Measurements from ENCODE around the gene KMT2B. TPM values are rescaled to one million over a fixed set of nuclear protein-coding genes. Genes with fewer than 3 reads are reported as not detected.

The KMT2B gene
- total RNA-seq, 1 experiment from 2014 or later, result 66.6 TPM

DNA sequence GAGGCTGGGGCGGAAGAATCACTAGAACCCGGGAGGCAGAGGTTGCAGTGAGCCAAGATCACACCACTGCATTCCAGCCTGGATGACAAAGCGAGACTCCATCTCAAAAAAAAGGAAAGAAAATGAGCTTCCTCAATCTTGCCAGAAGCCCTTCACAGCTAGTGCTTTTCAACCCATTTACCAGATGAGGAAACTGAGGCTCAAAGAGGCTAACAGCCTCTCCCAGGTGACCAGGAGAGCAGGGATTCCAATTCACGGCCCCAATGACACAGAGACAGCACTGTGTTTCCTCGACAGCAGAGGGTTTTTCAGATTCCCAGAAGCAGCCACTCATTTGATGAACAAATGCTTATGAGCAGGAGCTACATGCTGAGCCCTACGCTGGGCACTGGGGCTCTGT is 48.2 kb upstream of the KMT2B start (continued):
- TF ChIP-seq SMAD4 (CRISPR knock-in tag; IDR thresholded peaks at IDR 0.05) (no peak), IRF2 (CRISPR knock-in tag; IDR thresholded peaks at IDR 0.05; ENCODE audit: borderline replicate concordance, low read depth) (no peak), FOXK1 (CRISPR knock-in tag; IDR thresholded peaks at IDR 0.05) (no peak), ZNF138 (CRISPR knock-in tag; conservative IDR thresholded peaks at IDR 0.05) (no peak)
- TF ChIP-seq, protein P1, sequence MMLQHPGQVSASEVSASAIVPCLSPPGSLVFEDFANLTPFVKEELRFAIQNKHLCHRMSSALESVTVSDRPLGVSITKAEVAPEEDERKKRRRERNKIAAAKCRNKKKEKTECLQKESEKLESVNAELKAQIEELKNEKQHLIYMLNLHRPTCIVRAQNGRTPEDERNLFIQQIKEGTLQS (CRISPR knock-in tag; conservative IDR thresholded peaks at IDR 0.05), result no peak

DNA sequence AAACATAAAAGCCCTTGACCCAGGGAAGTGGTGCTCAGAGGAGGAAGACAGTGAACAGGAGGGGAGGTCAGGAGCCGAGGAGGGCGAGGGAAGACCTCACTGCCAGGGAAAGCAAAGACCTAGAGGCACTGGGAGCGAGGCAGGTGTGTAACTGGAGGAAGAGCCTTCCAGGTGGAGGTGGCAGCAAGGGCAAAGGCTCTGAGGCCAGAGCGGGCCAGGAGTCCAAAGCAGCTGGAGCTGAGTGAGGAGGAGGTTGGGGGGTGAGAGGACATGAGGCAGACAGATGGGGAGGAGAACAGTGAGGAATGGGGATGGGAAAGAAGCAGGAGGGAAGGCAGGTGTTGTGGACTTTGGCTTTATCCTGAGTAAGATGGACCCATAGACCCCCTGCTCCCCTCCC is 47.8 kb upstream of the KMT2B start:
- no peak for ATAC-seq
- H3K27me3 Mint-ChIP-seq (ENCODE audit: low read depth), result peaks cover 48% of the 10 kb centered on the region
- H3K27ac Mint-ChIP-seq, result peak overlapping the region; percentile 67; the same call in 1 of the 2 replicates
- no peaks in the 10 kb centered on the region for H3K9me3 Mint-ChIP-seq
- ChIA-PET CTCF (interaction anchor here (0.6 kb wide), 1 partner anchor 12 kb away, joined by 3 read pairs; no protein-coding TSS in a partner anchor), POLR2A (interaction anchor here (0.5 kb wide), 1 partner anchor 42 kb away, joined by 7 read pairs; no protein-coding TSS in a partner anchor)
- no peak overlapping the region for H3K4me3 Mint-ChIP-seq
- peaks cover 12% of the 10 kb centered on the region; the same call in 1 of the 2 replicates for H3K4me1 Mint-ChIP-seq
- no peaks in the 10 kb centered on the region for H3K36me3 Mint-ChIP-seq
- no peak for DNase-seq (ENCODE audit: low spot score)
- TF ChIP-seq, protein P2, sequence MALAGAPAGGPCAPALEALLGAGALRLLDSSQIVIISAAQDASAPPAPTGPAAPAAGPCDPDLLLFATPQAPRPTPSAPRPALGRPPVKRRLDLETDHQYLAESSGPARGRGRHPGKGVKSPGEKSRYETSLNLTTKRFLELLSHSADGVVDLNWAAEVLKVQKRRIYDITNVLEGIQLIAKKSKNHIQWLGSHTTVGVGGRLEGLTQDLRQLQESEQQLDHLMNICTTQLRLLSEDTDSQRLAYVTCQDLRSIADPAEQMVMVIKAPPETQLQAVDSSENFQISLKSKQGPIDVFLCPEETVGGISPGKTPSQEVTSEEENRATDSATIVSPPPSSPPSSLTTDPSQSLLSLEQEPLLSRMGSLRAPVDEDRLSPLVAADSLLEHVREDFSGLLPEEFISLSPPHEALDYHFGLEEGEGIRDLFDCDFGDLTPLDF (CRISPR knock-in tag; IDR thresholded peaks at IDR 0.05), result no peak
- TF ChIP-seq RELA (CRISPR knock-in tag; IDR thresholded peaks at IDR 0.05; ENCODE audit: borderline replicate concordance) (no peak), CREM (CRISPR knock-in tag; IDR thresholded peaks at IDR 0.05) (no peak), KAT7 (CRISPR knock-in tag; IDR thresholded peaks at IDR 0.05; ENCODE audit: borderline replicate concordance) (no peak), GRHL2 (CRISPR knock-in tag; IDR thresholded peaks at IDR 0.05; ENCODE audit: insufficient replicate concordance, severe bottlenecking) (no peak), NFYB (CRISPR knock-in tag; conservative IDR thresholded peaks at IDR 0.05; ENCODE audit: low read depth) (no peak), SMAD4 (CRISPR knock-in tag; IDR thresholded peaks at IDR 0.05) (no peak), NFE2L1 (CRISPR knock-in tag; IDR thresholded peaks at IDR 0.05) (no peak), GTF2I (CRISPR knock-in tag; conservative IDR thresholded peaks at IDR 0.05) (no peak), ATF1 (CRISPR knock-in tag; IDR thresholded peaks at IDR 0.05) (no peak), FOXP1 (CRISPR knock-in tag; IDR thresholded peaks at IDR 0.05; ENCODE audit: borderline replicate concordance) (no peak), ZNF232 (CRISPR knock-in tag; IDR thresholded peaks at IDR 0.05) (no peak)
- TF ChIP-seq, protein P3, sequence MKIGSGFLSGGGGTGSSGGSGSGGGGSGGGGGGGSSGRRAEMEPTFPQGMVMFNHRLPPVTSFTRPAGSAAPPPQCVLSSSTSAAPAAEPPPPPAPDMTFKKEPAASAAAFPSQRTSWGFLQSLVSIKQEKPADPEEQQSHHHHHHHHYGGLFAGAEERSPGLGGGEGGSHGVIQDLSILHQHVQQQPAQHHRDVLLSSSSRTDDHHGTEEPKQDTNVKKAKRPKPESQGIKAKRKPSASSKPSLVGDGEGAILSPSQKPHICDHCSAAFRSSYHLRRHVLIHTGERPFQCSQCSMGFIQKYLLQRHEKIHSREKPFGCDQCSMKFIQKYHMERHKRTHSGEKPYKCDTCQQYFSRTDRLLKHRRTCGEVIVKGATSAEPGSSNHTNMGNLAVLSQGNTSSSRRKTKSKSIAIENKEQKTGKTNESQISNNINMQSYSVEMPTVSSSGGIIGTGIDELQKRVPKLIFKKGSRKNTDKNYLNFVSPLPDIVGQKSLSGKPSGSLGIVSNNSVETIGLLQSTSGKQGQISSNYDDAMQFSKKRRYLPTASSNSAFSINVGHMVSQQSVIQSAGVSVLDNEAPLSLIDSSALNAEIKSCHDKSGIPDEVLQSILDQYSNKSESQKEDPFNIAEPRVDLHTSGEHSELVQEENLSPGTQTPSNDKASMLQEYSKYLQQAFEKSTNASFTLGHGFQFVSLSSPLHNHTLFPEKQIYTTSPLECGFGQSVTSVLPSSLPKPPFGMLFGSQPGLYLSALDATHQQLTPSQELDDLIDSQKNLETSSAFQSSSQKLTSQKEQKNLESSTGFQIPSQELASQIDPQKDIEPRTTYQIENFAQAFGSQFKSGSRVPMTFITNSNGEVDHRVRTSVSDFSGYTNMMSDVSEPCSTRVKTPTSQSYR (CRISPR knock-in tag; IDR thresholded peaks at IDR 0.05), result no peak
- TF ChIP-seq, protein P4, sequence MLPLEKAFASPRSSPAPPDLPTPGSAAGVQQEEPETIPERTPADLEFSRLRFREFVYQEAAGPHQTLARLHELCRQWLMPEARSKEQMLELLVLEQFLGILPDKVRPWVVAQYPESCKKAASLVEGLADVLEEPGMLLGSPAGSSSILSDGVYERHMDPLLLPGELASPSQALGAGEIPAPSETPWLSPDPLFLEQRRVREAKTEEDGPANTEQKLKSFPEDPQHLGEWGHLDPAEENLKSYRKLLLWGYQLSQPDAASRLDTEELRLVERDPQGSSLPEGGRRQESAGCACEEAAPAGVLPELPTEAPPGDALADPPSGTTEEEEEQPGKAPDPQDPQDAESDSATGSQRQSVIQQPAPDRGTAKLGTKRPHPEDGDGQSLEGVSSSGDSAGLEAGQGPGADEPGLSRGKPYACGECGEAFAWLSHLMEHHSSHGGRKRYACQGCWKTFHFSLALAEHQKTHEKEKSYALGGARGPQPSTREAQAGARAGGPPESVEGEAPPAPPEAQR (CRISPR knock-in tag; IDR thresholded peaks at IDR 0.05), result no peak
- TF ChIP-seq, protein P5, sequence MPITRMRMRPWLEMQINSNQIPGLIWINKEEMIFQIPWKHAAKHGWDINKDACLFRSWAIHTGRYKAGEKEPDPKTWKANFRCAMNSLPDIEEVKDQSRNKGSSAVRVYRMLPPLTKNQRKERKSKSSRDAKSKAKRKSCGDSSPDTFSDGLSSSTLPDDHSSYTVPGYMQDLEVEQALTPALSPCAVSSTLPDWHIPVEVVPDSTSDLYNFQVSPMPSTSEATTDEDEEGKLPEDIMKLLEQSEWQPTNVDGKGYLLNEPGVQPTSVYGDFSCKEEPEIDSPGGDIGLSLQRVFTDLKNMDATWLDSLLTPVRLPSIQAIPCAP (CRISPR knock-in tag; IDR thresholded peaks at IDR 0.05), result no peak
- TF ChIP-seq, protein P6, sequence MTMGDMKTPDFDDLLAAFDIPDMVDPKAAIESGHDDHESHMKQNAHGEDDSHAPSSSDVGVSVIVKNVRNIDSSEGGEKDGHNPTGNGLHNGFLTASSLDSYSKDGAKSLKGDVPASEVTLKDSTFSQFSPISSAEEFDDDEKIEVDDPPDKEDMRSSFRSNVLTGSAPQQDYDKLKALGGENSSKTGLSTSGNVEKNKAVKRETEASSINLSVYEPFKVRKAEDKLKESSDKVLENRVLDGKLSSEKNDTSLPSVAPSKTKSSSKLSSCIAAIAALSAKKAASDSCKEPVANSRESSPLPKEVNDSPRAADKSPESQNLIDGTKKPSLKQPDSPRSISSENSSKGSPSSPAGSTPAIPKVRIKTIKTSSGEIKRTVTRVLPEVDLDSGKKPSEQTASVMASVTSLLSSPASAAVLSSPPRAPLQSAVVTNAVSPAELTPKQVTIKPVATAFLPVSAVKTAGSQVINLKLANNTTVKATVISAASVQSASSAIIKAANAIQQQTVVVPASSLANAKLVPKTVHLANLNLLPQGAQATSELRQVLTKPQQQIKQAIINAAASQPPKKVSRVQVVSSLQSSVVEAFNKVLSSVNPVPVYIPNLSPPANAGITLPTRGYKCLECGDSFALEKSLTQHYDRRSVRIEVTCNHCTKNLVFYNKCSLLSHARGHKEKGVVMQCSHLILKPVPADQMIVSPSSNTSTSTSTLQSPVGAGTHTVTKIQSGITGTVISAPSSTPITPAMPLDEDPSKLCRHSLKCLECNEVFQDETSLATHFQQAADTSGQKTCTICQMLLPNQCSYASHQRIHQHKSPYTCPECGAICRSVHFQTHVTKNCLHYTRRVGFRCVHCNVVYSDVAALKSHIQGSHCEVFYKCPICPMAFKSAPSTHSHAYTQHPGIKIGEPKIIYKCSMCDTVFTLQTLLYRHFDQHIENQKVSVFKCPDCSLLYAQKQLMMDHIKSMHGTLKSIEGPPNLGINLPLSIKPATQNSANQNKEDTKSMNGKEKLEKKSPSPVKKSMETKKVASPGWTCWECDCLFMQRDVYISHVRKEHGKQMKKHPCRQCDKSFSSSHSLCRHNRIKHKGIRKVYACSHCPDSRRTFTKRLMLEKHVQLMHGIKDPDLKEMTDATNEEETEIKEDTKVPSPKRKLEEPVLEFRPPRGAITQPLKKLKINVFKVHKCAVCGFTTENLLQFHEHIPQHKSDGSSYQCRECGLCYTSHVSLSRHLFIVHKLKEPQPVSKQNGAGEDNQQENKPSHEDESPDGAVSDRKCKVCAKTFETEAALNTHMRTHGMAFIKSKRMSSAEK (CRISPR knock-in tag; IDR thresholded peaks at IDR 0.05; ENCODE audit: borderline replicate concordance), result no peak
